Smooth muscle cell (in vitro differentiated cells): Measurements from ENCODE around the gene RCOR1. TPM values are rescaled to one million over a fixed set of nuclear protein-coding genes. Genes with fewer than 3 reads are reported as not detected.

Source experiments
- DNase-seq: peaks from one replicate; lab custom pipeline; 2025; ENCODE audit not compliant: unreplicated experiment; lab: John Stamatoyannopoulos, UW
- H2AFZ ChIP-seq: fragments of 200-600 bp; sonication (generic); 2 replicates; pipeline ENCODE4 v1.6.0; 2016; ENCODE audit warnings: antibody characterized with exemption, low read depth, mild to moderate bottlenecking
- H3F3A ChIP-seq: fragments of 200-600 bp; sonication (generic); 2 replicates; pipeline ENCODE4 v1.6.0; 2017; ENCODE audit warnings: antibody characterized with exemption, low read depth
- H3K27ac ChIP-seq: fragments of 200-600 bp; sonication (generic); 2 replicates; pipeline ENCODE4 v1.5.1; 2016; ENCODE audit warnings: low read depth, mild to moderate bottlenecking
- H3K27me3 ChIP-seq: fragments of 200-600 bp; sonication (generic); 2 replicates; pipeline ENCODE4 v1.6.1; 2016; ENCODE audit warnings: low read depth, mild to moderate bottlenecking
- H3K36me3 ChIP-seq: fragments of 200-600 bp; sonication (generic); 2 replicates; pipeline ENCODE4 v1.5.1; 2016; ENCODE audit warnings: low read depth
- H3K4me1 ChIP-seq: fragments of 200-600 bp; sonication (generic); 2 replicates; pipeline ENCODE4 v1.5.1; 2016; ENCODE audit warnings: low read depth
- H3K4me2 ChIP-seq: fragments of 200-600 bp; sonication (generic); 2 replicates; pipeline ENCODE4 v1.6.0; 2016; ENCODE audit warnings: mild to moderate bottlenecking
- H3K4me3 ChIP-seq: fragments of 200-600 bp; sonication (generic); 2 replicates; pipeline ENCODE4 v1.5.1; 2016; ENCODE audit warnings: mild to moderate bottlenecking
- H3K79me2 ChIP-seq: fragments of 200-600 bp; sonication (generic); 2 replicates; pipeline ENCODE4 v1.6.0; 2016; ENCODE audit warnings: low read depth, mild to moderate bottlenecking
- H3K9ac ChIP-seq: fragments of 200-600 bp; sonication (generic); 2 replicates; pipeline ENCODE4 v1.6.0; 2016; ENCODE audit warnings: low read depth
- H3K9me3 ChIP-seq: fragments of 200-600 bp; sonication (generic); replicated peaks from 2 replicates; pipeline ENCODE4 v1.5.1; 2016; ENCODE audit warnings: low read depth
- H4K20me1 ChIP-seq: fragments of 200-600 bp; sonication (generic); 2 replicates; pipeline ENCODE4 v1.6.0; 2016; ENCODE audit warnings: low read depth
- CTCF ChIP-seq: fragments of 200-600 bp; sonication (generic); IDR thresholded peaks from 2 replicates; pipeline ENCODE4 v1.5.1; 2017; ENCODE audit warnings: borderline replicate concordance, mild to moderate bottlenecking, antibody characterized with exemption; ENCODE audit not compliant: insufficient read depth, poor library complexity, severe bottlenecking
- WGBS: methylation state at CpG from one replicate; pipeline ENCODE4 v1.1.7; 2016; ENCODE audit warnings: low lambda C conversion rate; 5-methylcytosine and 5-hydroxymethylcytosine counted together
- polyA plus RNA-seq: library from polyadenylated mRNA; unstranded; fragments of >200 nt; fragmentation: Nextera tagmentation; extraction: Ambion mirVana; gene quantifications from 2 replicates; pipeline ENCODE4 v1.2.1, GENCODE V29; 2016
- total RNA-seq: library from RNA; depleted of rRNA; stranded (reverse); fragments of >200 nt; gene quantifications from 2 replicates; pipeline ENCODE4 v1.2.3, GENCODE V29; 2014

The RCOR1 gene
- total and polyA plus RNA-seq, 2 experiments from 2014 or later, result 4.4 to 29.3 TPM

GRCh38 chr14:102708494-102708893 is 116.0 kb downstream of the RCOR1 start:
- Histone ChIP-seq H3F3A (peaks cover 13% of the 10 kb centered on the region), H3K4me3 (no peak overlapping the region), H3K79me2 (peaks cover 17% of the 10 kb centered on the region), H3K4me2 (no peak overlapping the region), H2AFZ (no peak overlapping the region), H3K9ac (no peak overlapping the region), H3K9me3 (no peaks in the 10 kb centered on the region), H3K27ac (no peak overlapping the region), H3K27me3 (no peaks in the 10 kb centered on the region), H4K20me1 (peaks cover 40% of the 10 kb centered on the region), H3K4me1 (no peaks in the 10 kb centered on the region), H3K36me3 (peaks cover 24% of the 10 kb centered on the region)
- 96% methylated on average over 9 of the region's 9 CpGs for WGBS
- DNase-seq, result no peak
- TF ChIP-seq CTCF, result no peak

DNA sequence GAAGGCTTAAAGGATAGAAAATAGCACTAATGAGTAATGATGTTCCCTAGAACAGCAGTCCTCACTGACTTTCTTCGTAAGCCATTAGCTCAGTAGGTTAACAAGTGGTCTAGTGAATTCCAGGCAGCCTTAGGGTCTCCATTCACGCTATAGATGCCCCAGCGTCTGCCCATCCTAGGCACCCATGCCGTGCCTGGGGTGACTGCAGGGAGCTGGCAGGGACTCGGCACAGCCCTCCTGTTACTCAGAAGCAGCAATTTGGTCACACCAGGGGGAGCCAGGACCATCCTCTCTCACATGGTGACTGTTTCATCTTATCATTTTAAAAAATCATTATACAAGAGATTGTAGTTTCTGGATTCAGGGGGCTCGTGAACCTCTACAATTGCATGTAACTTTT is 118.8 kb downstream of the RCOR1 start:
- no peak overlapping the region for H3K4me2 ChIP-seq
- no peak overlapping the region for H3K4me3 ChIP-seq
- H3K79me2 ChIP-seq, result peaks cover 4% of the 10 kb centered on the region
- TF ChIP-seq CTCF, result no peak
- H2AFZ ChIP-seq, result no peak overlapping the region
- peaks cover 13% of the 10 kb centered on the region for H3F3A ChIP-seq
- no peaks in the 10 kb centered on the region for H3K4me1 ChIP-seq
- no peaks in the 10 kb centered on the region for H3K9me3 ChIP-seq
- H3K27me3 ChIP-seq, result no peaks in the 10 kb centered on the region
- H3K27ac ChIP-seq, result peak overlapping the region; percentile 17
- H3K36me3 ChIP-seq, result peaks cover 19% of the 10 kb centered on the region
- no peak for DNase-seq
- 92% methylated on average over 6 of the region's 6 CpGs for WGBS
- no peak overlapping the region for H3K9ac ChIP-seq
- peaks cover 58% of the 10 kb centered on the region for H4K20me1 ChIP-seq

- Histone ChIP-seq H2AFZ (no peak overlapping the region), H3K36me3 (peaks cover 19% of the 10 kb centered on the region), H3F3A (peaks cover 9% of the 10 kb centered on the region), H3K9ac (no peak overlapping the region), H3K27me3 (no peaks in the 10 kb centered on the region), H3K4me1 (peaks cover 1% of the 10 kb centered on the region), H3K79me2 (no peaks in the 10 kb centered on the region), H3K4me3 (no peak overlapping the region), H3K9me3 (no peaks in the 10 kb centered on the region), H3K27ac (peak overlapping the region; percentile 17), H4K20me1 (peaks cover 66% of the 10 kb centered on the region), H3K4me2 (no peak overlapping the region)
- TF ChIP-seq CTCF, result no peak
- WGBS, result 66% methylated on average over 3 of the region's 3 CpGs
- DNase-seq, result no peak
These were observed 119.5 kb downstream of the RCOR1 start for GRCh38 chr14:102711946-102712345.

GRCh38 chr14:102717276-102717675 is 124.8 kb downstream of the RCOR1 start:
- 18% methylated on average over 5 of the region's 5 CpGs for WGBS
- no peak for DNase-seq

More at GRCh38 chr14:102717276-102717675, 124.8 kb downstream of the RCOR1 start:
- Histone ChIP-seq H3K9ac (no peak overlapping the region), H3K27me3 (no peaks in the 10 kb centered on the region), H3K9me3 (no peaks in the 10 kb centered on the region), H3K4me3 (no peak overlapping the region), H3K27ac (peak overlapping the region; percentile 18), H4K20me1 (peaks cover 88% of the 10 kb centered on the region), H3F3A (peaks cover 18% of the 10 kb centered on the region), H3K79me2 (no peaks in the 10 kb centered on the region), H2AFZ (no peak overlapping the region), H3K4me2 (peak overlapping the region; percentile 42), H3K36me3 (peaks cover 14% of the 10 kb centered on the region), H3K4me1 (peaks cover 8% of the 10 kb centered on the region)
- TF ChIP-seq CTCF, result no peak
